ENCODE data around the gene TMEM129. TPM values are rescaled to one million over a fixed set of nuclear protein-coding genes. Genes with fewer than 3 reads are reported as not detected.

TMEM129 gene
- total RNA-seq, 2 experiments from 2014 or later = 21.9 to 22.4 TPM

DNA sequence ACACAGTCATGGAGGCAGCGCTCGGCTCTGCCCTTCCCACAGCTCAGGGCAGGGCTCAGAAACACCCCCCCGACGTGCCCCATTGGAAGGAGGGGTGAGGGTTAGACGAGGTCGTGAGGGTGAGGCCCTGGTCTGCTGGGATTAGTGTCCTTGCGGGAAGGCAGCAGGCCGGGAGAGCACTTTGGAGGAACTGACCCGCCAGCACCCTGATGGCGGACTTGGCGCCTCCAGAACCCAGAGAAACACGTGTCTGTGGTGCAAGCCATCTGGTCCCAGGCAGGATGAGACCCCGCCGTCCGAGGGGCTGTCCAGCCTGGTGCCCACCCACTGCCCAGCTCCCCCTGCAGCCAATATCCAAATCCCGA is 26.5 kb upstream of the TMEM129 start:
- Mint-ChIP-seq H3K36me3 (ENCODE audit: low read depth) (peaks cover 18% of the 10 kb centered on the region), H3K4me3 (no peak overlapping the region), H3K27ac (no peak overlapping the region), H3K27me3 (ENCODE audit: low read depth) (no peaks in the 10 kb centered on the region), H3K4me1 (ENCODE audit: low read depth) (peaks cover 7% of the 10 kb centered on the region), H3K9me3 (ENCODE audit: insufficient read depth) (no peaks in the 10 kb centered on the region)
- POLR2A ChIA-PET = no interaction called here
- ATAC-seq (no peak), DNase-seq (no peak)
- CTCF ChIA-PET = interaction anchor here (0.9 to 9.2 kb wide), 8 partner anchors 24 to 152 kb away, joined by 3 to 107 read pairs (median 6); no protein-coding TSS in a partner anchor

DNA sequence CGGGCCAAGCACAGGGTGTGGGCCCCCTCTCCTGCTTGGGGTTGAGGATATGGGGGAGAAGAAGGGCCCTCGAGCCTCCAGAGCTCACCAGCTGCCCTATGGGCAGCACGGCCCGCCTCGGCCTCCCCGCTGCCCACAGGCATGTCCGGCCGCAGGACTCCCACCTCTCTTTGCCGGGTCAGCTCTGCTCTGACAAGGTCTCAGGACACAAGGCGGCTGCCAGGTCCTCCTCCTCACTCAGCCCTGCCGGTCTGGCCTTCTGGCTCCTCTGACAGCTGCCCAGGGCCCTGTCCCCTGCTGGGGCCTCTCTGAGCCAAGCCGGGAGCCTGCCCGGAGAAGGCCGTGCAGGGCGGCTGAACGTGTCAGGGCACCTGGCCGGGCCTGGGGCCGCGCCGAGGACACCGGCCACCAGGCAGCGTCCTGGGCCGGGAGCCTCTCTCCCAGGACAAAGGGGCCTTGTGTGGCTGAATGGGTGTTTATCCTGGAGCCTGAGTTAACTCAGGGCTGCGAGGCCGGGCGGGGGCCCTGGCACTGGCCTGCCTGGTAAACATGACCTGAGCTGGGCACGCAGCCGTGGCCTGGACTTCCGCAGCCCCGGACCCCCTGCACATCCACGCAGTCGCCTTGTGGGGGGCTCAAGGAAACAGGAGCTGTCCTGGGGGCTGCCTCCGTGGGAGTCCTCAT is 25.9 kb upstream of the TMEM129 start:
- H3K4me1 Mint-ChIP-seq (ENCODE audit: low read depth) = peaks cover 2% of the 10 kb centered on the region
- no peak overlapping the region for H3K4me3 Mint-ChIP-seq
- ChIA-PET POLR2A (interaction anchor here (0.5 kb wide), 1 partner anchor 126 kb away, joined by 5 read pairs; no protein-coding TSS in a partner anchor), CTCF (interaction anchor here (0.6 to 9.2 kb wide), 14 partner anchors 14 to 153 kb away, joined by 3 to 107 read pairs (median 4); partner anchors contain the start of gene TMEM129)
- no peaks in the 10 kb centered on the region for H3K27me3 Mint-ChIP-seq (ENCODE audit: low read depth)
- no peak overlapping the region for H3K27ac Mint-ChIP-seq
- ATAC-seq = no peak
- H3K36me3 Mint-ChIP-seq (ENCODE audit: low read depth) = peaks cover 20% of the 10 kb centered on the region
- DNase-seq = no peak
- H3K9me3 Mint-ChIP-seq (ENCODE audit: insufficient read depth) = no peaks in the 10 kb centered on the region

DNA sequence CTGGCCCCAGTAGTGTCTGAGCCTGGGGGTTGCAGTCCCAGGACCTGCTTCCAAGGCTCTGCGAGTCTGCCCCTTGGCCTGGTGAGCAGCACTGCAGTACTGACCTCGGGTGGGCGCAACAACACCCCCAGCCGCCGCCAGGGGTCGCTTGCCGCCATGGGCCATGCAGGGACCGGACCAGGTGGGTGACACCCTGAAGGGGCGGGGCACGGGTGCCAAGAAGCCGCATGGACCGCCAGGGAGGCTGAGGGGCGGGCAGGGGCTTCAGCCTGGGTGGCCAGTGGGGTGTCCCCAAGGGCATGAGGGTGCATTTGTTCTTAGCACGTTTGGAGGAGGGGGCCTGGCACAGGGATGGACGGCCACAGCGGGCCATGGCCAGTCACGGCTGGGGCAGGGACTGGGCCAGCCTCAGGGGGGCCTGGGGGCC is 25.2 kb upstream of the TMEM129 start:
- peaks cover 28% of the 10 kb centered on the region for H3K36me3 Mint-ChIP-seq (ENCODE audit: low read depth)
- H3K27ac Mint-ChIP-seq = no peak overlapping the region
- no peak overlapping the region for H3K4me3 Mint-ChIP-seq
- peaks cover 2% of the 10 kb centered on the region for H3K4me1 Mint-ChIP-seq (ENCODE audit: low read depth)
- no peaks in the 10 kb centered on the region for H3K9me3 Mint-ChIP-seq (ENCODE audit: insufficient read depth)
- ChIA-PET CTCF (interaction anchor here (0.6 to 9.2 kb wide), 12 partner anchors 13 to 251 kb away, joined by 3 to 107 read pairs (median 3); partner anchors contain the start of gene TMEM129), POLR2A (interaction anchor here (0.5 to 0.7 kb wide), 2 partner anchors 36 to 126 kb away, joined by 3 to 5 read pairs; no protein-coding TSS in a partner anchor)
- DNase-seq = peak; percentile 88
- peak; percentile 78 for ATAC-seq
- H3K27me3 Mint-ChIP-seq (ENCODE audit: low read depth) = no peaks in the 10 kb centered on the region

DNA sequence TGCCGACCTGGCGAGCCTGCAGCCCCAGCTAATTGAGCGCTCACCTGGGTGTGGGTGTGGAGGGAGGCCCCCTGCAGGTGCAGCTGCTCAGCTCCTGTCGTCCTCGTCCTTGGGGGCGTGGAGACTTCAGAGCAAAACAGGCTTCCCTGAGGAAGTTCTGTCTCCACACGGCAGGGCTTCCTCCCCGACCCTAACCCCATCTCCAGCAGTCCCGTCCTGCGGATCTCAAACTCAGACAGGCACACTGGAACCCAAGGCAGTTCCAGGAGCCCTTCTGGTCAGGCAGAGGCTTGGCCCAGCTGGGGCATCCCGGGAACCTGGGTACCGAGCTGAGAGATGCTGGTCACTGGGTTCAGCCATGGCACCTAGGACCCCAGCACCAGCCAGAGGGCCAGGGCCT is 24.6 kb upstream of the TMEM129 start:
- ATAC-seq (no peak), DNase-seq (no peak)
- Mint-ChIP-seq H3K9me3 (ENCODE audit: insufficient read depth) (no peaks in the 10 kb centered on the region), H3K4me3 (no peak overlapping the region), H3K4me1 (ENCODE audit: low read depth) (peaks cover under 1% of the 10 kb centered on the region), H3K27ac (no peak overlapping the region), H3K27me3 (ENCODE audit: low read depth) (no peaks in the 10 kb centered on the region), H3K36me3 (ENCODE audit: low read depth) (peaks cover 33% of the 10 kb centered on the region)
- ChIA-PET CTCF (interaction anchor here (0.6 to 9.2 kb wide), 10 partner anchors 12 to 251 kb away, joined by 3 to 107 read pairs (median 3); no protein-coding TSS in a partner anchor), POLR2A (interaction anchor here (0.7 to 0.9 kb wide), 3 partner anchors 8 to 37 kb away, joined by 3 read pairs; partner anchors contain the start of gene SLBP)

DNA sequence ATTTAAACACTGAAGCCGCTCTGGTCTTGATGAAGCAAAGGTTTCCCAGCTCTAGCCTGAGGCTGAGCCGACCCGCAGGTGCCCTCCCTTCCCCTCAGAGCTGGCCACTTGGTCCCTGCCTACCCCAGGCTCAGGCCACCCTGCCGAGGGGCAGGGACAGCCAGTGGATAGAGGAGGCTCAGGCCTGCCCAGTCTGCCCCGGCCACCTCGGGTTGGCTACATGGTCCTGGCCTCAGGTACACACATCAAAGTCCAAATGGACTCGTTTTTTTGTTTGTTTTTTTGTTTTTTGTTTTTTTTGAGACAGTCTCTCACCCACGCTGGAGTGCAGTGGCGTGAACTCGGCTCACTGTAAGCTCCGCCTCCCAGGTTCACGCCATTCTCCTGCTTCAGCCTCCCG is 24.0 kb upstream of the TMEM129 start:
- Mint-ChIP-seq H3K9me3 (ENCODE audit: insufficient read depth) (no peaks in the 10 kb centered on the region), H3K36me3 (ENCODE audit: low read depth) (peaks cover 39% of the 10 kb centered on the region), H3K4me3 (no peak overlapping the region), H3K27ac (no peak overlapping the region), H3K4me1 (ENCODE audit: low read depth) (no peaks in the 10 kb centered on the region), H3K27me3 (ENCODE audit: low read depth) (no peaks in the 10 kb centered on the region)
- ChIA-PET CTCF (interaction anchor here (0.9 to 9.2 kb wide), 8 partner anchors 11 to 142 kb away, joined by 3 to 107 read pairs (median 4); no protein-coding TSS in a partner anchor), POLR2A (interaction anchor here (0.8 to 0.9 kb wide), 3 partner anchors 8 to 59 kb away, joined by 3 to 4 read pairs (median 3); partner anchors contain the start of gene SLBP)
- DNase-seq (no peak), ATAC-seq (no peak)

DNA sequence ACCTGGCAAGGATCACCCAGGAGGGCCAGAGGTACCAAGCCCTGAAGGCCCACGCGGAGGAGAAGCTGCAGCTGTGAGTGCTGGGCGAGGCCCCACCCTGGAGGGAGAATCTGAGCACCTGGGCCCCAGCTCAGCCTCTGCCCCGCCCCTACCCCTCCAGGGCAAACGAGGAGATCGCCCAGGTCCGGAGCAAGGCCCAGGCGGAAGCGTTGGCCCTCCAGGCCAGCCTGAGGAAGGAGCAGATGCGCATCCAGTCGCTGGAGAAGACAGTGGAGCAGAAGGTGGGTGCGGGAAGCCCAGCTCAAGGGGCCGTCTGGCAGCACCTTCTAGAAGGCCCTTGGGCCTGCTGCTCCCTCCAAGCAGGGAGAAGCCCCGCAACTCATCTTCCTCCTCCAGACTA is 23.4 kb upstream of the TMEM129 start:
- ChIA-PET POLR2A (interaction anchor here (0.8 kb wide), 1 partner anchor 60 kb away, joined by 4 read pairs; no protein-coding TSS in a partner anchor), CTCF (interaction anchor here (1.2 to 9.2 kb wide), 6 partner anchors 11 to 143 kb away, joined by 3 to 107 read pairs (median 5); no protein-coding TSS in a partner anchor)
- H3K4me1 Mint-ChIP-seq (ENCODE audit: low read depth) = no peaks in the 10 kb centered on the region
- DNase-seq (no peak), ATAC-seq (no peak)
- no peaks in the 10 kb centered on the region for H3K27me3 Mint-ChIP-seq (ENCODE audit: low read depth)
- no peak overlapping the region for H3K4me3 Mint-ChIP-seq
- no peak overlapping the region for H3K27ac Mint-ChIP-seq
- no peaks in the 10 kb centered on the region for H3K9me3 Mint-ChIP-seq (ENCODE audit: insufficient read depth)
- peaks cover 43% of the 10 kb centered on the region for H3K36me3 Mint-ChIP-seq (ENCODE audit: low read depth)

DNA sequence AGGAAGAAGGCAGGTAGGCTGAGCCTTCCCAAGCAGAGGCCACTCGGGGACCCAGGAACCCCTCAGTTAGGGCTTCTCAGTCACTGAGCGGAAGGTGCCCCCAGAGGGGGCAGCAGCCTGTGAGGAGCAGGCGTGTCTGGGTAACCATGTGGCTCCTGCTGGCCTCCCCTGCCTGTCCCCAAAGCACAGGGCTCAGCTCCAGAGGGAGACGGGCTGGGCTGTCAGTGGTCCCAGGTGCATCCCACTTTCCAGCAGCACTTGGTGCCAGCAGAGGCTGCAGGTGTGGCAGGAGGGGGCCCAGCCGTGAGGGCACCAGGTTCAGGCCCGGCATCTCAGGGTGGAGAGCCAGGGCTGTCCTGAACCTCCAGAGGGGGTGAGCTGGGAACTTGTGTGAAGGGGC is 22.9 kb upstream of the TMEM129 start:
- POLR2A ChIA-PET = no interaction called here
- CTCF ChIA-PET = interaction anchor here (1.9 kb wide), 1 partner anchor 51 kb away, joined by 9 read pairs; no protein-coding TSS in a partner anchor
- H3K27ac Mint-ChIP-seq = no peak overlapping the region

DNA sequence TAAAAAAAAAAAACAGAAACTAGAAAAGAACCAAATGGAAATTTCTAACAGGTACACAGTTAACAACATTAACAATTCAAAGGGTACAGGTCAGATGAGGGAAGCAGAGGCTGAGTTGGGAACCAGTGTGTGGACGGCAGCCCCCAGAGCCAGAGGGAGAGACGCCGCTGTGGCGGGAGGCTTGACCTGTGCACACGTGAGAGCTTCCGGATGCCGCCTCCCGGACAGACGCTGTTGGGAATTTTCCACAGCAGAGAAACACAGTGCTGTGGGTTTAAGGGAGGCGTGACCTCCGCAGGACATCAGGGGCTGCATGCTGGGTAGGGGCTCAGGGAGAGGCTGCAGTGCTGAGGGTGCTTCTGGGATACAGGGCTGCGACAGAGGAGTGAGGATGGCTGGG is 22.4 kb upstream of the TMEM129 start:
- no peak overlapping the region for H3K4me3 Mint-ChIP-seq
- peaks cover 51% of the 10 kb centered on the region for H3K36me3 Mint-ChIP-seq (ENCODE audit: low read depth)
- ChIA-PET POLR2A (no interaction called here), CTCF (no interaction called here)
- peaks cover under 1% of the 10 kb centered on the region for H3K9me3 Mint-ChIP-seq (ENCODE audit: insufficient read depth)
- H3K27me3 Mint-ChIP-seq (ENCODE audit: low read depth) = no peaks in the 10 kb centered on the region
- no peak for DNase-seq
- no peak overlapping the region for H3K27ac Mint-ChIP-seq
- no peaks in the 10 kb centered on the region for H3K4me1 Mint-ChIP-seq (ENCODE audit: low read depth)
- no peak for ATAC-seq

More for the DNA sequence above, 22.9 kb upstream of the TMEM129 start:
- ATAC-seq = no peak
- no peak for DNase-seq
- Mint-ChIP-seq H3K4me3 (no peak overlapping the region), H3K27me3 (ENCODE audit: low read depth) (no peaks in the 10 kb centered on the region), H3K4me1 (ENCODE audit: low read depth) (no peaks in the 10 kb centered on the region), H3K9me3 (ENCODE audit: insufficient read depth) (no peaks in the 10 kb centered on the region), H3K36me3 (ENCODE audit: low read depth) (peaks cover 47% of the 10 kb centered on the region)

DNA sequence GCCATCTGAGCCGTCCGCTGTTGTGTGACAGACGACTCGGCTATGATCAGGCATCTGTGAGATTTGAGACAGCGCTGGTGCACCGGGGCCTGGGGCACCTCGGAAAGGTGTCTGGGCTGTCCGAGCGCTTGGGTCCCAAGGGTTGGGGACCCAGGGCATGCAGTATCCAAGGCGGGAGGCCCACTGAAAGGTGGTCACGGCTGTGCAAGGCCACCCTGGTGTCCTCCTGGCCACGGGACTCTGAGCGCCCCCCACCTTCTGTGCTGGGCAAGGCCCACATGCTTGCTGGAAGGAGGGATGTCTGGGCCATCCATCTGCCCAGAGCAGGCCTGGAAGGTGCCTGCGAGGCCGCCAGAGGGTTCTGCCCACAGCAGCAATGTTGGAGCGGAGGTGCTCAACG is 20.1 kb upstream of the TMEM129 start:
- Mint-ChIP-seq H3K4me3 (no peak overlapping the region), H3K27ac (no peak overlapping the region), H3K9me3 (ENCODE audit: insufficient read depth) (peaks cover 4% of the 10 kb centered on the region), H3K27me3 (ENCODE audit: low read depth) (no peaks in the 10 kb centered on the region), H3K36me3 (ENCODE audit: low read depth) (peaks cover 74% of the 10 kb centered on the region), H3K4me1 (ENCODE audit: low read depth) (no peaks in the 10 kb centered on the region)
- DNase-seq (no peak), ATAC-seq (no peak)
- CTCF ChIA-PET = interaction anchor here (0.9 kb wide), 1 partner anchor 48 kb away, joined by 3 read pairs; no protein-coding TSS in a partner anchor
- POLR2A ChIA-PET = no interaction called here

DNA sequence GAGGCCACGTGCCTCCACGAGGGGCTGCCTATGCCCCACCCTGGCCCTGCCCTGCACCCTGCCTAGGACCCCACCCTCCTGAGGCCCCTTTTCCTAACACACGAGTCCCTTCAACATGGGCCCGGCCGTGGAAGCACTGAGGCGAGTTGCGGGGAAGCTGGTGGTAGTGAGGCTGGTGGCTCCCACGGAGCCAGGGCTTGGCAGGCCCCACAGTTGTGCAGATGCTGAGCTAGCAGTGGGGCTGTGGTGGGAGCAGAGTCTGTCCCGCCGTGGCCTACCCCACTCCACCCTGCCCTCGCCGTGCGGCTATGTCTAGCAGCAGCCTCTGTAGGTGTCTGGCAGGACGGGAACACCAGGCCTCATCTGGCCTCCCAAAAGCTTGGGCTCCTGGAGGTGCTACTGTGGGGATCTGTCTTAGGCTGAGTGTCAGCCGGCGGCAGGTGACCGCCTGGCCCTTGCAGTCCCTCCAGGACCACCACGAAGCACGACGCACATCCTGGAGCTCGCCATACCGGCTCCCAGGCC is 19.0 kb upstream of the TMEM129 start:
- ATAC-seq (no peak), DNase-seq (no peak)
- Mint-ChIP-seq H3K27ac (no peak overlapping the region), H3K36me3 (ENCODE audit: low read depth) (peaks cover 79% of the 10 kb centered on the region), H3K9me3 (ENCODE audit: insufficient read depth) (peaks cover 4% of the 10 kb centered on the region), H3K4me1 (ENCODE audit: low read depth) (no peaks in the 10 kb centered on the region), H3K27me3 (ENCODE audit: low read depth) (no peaks in the 10 kb centered on the region), H3K4me3 (no peak overlapping the region)
- CTCF ChIA-PET = no interaction called here
- POLR2A ChIA-PET = no interaction called here

DNA sequence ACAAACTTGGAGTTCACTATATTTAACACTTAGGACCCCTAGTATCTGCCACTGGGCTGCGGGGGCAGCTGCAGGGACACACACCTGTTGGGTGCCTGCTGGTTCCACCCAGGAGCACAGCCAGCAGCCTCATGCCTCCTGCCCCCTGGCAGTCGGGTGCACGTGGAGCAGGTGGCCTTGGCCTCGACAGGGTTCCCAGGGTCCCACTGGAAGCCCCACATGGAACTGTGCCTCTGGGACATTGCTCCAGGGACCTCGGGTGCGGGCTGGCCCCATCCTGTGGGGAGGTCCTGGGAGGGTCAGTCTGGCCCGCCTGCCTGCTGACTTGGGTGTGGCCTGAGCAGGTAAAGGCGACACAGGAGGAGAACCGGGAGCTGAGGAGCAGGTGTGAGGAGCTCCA is 18.2 kb upstream of the TMEM129 start:
- Mint-ChIP-seq H3K4me3 (no peak overlapping the region), H3K9me3 (ENCODE audit: insufficient read depth) (peaks cover 4% of the 10 kb centered on the region), H3K27ac (no peak overlapping the region), H3K4me1 (ENCODE audit: low read depth) (no peaks in the 10 kb centered on the region), H3K36me3 (ENCODE audit: low read depth) (peaks cover 82% of the 10 kb centered on the region), H3K27me3 (ENCODE audit: low read depth) (no peaks in the 10 kb centered on the region)
- DNase-seq (no peak), ATAC-seq (no peak)
- ChIA-PET CTCF (no interaction called here), POLR2A (no interaction called here)

DNA sequence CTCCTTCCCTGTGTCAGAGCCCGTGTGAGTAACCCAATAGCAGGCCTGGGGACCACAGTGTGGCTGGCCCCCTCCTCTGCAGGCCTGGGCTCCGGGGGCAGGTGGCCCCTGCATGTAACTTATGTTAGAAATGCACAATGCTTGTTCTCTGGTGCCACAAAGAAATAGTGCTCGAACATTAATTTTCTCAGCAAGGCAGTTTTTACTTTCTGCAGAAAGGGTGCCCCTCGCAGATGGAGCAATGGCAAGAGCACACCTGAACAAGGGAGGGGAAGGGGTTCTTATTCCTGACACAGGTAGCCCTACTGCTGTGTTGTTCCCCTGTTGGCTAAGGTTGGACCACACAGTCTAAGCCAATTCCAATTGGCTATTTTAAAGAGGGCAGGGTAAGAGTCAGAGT is 17.3 kb upstream of the TMEM129 start:
- peaks cover 83% of the 10 kb centered on the region for H3K36me3 Mint-ChIP-seq (ENCODE audit: low read depth)
- no peaks in the 10 kb centered on the region for H3K4me1 Mint-ChIP-seq (ENCODE audit: low read depth)
- H3K27ac Mint-ChIP-seq = no peak overlapping the region
- ATAC-seq (no peak), DNase-seq (no peak)
- ChIA-PET CTCF (interaction anchor here (1.7 kb wide), 1 partner anchor 12 kb away, joined by 5 read pairs; no protein-coding TSS in a partner anchor), POLR2A (no interaction called here)
- no peak overlapping the region for H3K4me3 Mint-ChIP-seq
- H3K27me3 Mint-ChIP-seq (ENCODE audit: low read depth) = no peaks in the 10 kb centered on the region
- H3K9me3 Mint-ChIP-seq (ENCODE audit: insufficient read depth) = peaks cover 4% of the 10 kb centered on the region

Data from activated CD8-positive, alpha-beta T cell treated with anti-CD3 and anti-CD28 coated beads, Interleukin-2, amount 10 ng/mL, durations not matched to agents 7 days and 5 days (primary cell).